NCI-H2107 treated with DMSO at 0.1 percent for 48 hours (cell line): ENCODE data around the gene NXPE4.
"Not testable (repeated sequence)": the region's sequence is repeated elsewhere in the genome, so short reads cannot be mapped to it uniquely, and the experiment has no call there.

Source experiments
- DNase-seq: peaks from one replicate; lab custom pipeline; 2025; ENCODE audit not compliant: unreplicated experiment; lab: John Stamatoyannopoulos, UW

The NXPE4 gene

GRCh38 chr11:114610984-114611944, 15.7 kb upstream of the NXPE4 start:
- DNase-seq, result no peak

- no peak for DNase-seq
Observed at GRCh38 chr11:114610550-114610949, 15.0 kb upstream of the NXPE4 start.

DNA sequence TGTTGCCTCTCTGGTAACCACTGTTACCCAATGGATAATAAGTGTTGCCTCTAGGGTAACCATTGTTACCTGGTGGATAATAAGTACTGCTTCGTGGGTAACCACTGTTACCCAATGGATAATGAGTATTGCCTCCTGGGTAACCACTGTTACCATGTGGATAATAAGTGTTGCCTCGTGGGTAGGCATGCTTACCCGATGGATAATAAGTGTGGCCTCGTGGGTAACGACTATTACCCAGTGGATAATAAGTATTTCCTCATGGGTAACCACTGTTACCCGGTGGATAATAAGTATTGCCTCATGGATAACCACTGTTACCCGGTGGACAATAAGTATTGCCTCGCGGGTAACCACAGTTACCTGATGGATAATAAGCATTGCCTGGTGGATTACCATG, 13.8 kb upstream of the NXPE4 start:
- DNase-seq, result no peak

- not testable (repeated sequence) for DNase-seq
Observed at GRCh38 chr11:114608605-114609004, 13.0 kb upstream of the NXPE4 start.

DNA sequence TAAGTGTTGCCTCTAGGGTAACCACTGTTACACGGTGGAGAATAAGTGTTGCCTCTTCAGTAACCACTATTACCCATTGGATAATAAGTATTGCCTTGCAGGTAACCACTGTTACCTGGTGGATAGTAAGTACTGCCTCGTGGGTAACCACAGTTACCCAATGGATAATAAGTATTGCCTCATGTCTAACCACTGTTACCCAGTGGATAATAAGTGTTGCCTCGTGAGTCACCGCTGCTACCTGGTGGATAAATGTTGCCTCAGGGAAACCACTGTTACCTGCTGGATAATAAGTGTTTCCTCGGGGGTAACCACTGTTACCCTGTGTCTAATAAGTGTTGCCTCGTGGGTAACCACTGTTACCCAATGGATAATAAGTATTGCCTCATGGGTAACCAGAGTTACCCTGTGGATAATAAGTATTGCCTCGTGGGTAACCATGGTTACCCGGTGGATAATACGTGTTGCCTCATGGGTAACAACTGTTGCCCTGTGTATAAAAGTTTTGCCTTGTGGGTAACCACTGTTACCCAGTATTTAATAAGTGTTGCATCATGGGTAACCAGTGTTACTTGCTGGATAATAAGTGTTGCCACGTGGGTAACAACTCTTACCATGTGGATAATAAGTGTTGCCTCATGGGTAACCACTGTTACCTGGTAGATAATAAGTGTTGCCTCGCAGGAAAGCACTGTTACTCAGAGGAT, 12.3 kb upstream of the NXPE4 start:
- DNase-seq, result no peak

DNA sequence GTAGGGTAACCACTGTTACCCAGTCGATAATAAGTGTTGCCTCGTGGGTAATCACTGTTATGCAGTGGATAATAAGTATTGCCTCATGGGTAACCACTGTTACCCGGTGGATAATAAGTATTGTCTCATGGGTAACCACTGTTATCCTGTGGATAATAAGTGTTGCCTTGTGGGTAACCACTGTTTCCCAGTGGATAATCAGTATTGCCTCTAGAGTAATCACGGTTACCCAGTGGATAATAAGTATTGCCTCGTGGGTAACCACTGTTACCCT, 11.2 kb upstream of the NXPE4 start:
- DNase-seq, result not testable (repeated sequence)

- DNase-seq, result no peak
Observed at GRCh38 chr11:114606003-114606801, 10.6 kb upstream of the NXPE4 start.

- DNase-seq, result no peak
Observed at GRCh38 chr11:114605370-114605769, 9.8 kb upstream of the NXPE4 start.

GRCh38 chr11:114604886-114605285, 9.3 kb upstream of the NXPE4 start:
- no peak for DNase-seq

GRCh38 chr11:114604179-114604813, 8.7 kb upstream of the NXPE4 start:
- DNase-seq, result no peak

DNA sequence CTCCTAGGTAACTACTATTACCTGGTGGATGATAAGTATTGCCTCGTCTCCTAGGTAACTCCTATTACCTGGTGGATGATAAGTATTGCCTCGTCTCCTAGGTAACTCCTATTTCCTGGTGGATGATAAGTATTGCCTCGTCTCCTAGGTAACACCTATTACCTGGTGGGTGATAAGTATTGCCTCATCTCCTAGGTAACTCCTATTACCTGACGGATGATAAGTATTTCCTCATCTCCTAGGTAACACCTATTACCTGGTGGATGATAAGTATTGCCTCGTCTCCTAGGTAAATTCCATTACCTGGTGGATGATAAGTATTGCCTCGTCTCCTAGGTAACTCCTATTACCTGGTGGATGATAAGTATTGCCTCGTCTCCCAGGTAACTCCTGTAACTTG, 7.6 kb upstream of the NXPE4 start:
- not testable (repeated sequence) for DNase-seq

- no peak for DNase-seq
Observed at GRCh38 chr11:114598461-114598860, 2.9 kb upstream of the NXPE4 start.

GRCh38 chr11:114596175-114596919, 761 bp upstream of the NXPE4 start:
- no peak for DNase-seq

DNA sequence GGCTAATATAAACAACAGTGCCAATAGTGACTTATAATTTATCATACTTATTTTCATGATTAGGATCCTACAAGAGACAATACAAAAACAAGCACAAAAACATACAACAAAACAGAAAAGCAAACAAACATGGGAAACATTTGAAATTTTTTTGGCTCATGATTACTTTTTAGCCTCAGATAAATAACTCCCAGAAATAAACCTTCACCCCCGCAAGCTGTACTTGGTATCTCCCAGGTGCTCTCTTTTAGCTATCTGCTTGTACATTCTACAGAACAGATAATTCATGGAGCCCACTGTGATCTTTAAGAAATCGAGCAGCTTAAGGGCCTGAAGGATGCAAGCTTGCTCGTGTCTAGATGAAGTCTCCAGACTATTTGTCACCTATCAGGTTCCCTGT, 883 bp downstream of the NXPE4 start:
- no peak for DNase-seq

- DNase-seq, result no peak
Observed at GRCh38 chr11:114587398-114587953, 8.1 kb downstream of the NXPE4 start.

- DNase-seq, result no peak
Observed at GRCh38 chr11:114586797-114587196, 8.8 kb downstream of the NXPE4 start.

GRCh38 chr11:114571712-114572111, 23.9 kb downstream of the NXPE4 start:
- DNase-seq, result no peak

GRCh38 chr11:114569801-114570200, 25.8 kb downstream of the NXPE4 start:
- DNase-seq, result no peak

DNA sequence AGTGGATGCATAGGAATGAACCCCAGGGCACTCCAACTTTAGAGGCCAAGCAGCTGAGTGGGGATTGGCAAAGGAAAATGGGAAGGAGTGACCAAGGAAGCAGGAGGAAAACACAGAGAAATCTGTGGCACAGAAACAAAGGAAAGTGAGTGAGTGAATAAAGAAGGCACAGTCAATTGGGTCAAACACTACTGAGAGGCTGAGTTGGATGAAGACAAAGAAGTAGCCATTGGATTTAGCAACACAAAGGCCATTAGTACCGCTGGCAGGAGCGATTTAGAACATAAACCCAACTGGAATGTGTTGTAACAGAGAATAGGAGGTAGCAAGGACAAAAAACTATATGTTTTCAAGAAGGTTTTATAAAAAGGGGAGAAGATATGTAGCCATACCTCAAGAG, 29.3 kb downstream of the NXPE4 start:
- no peak for DNase-seq

DNA sequence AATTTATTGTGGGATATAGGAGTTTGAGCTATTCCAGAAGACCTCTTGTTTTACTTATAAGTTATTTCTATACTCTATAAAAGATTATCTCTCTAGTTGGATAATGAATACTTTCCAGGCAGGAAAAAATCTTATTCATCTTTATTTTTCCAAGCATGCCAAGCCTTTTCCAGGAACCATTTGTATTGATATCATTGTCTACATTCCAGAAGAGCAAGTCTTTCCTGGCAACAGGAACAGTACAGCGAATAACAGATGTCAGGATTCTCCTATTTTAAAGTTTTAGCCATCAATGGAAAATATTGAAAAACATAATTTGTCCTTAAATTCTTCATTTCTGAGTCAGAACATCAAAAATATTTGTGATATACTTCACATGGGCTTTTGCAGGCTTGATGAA, 30.8 kb downstream of the NXPE4 start:
- no peak for DNase-seq
